OCI-LY3 (cell line): ENCODE results near the gene SOAT1.
"Not testable (repeated sequence)": the region's sequence is repeated elsewhere in the genome, so short reads cannot be mapped to it uniquely, and the experiment has no call there.

Experiments used
- EZH2phosphoT487 ChIP-seq: fragments of 200-600 bp; shearing (Covaris generic); IDR thresholded peaks from 2 replicates; pipeline ENCODE4 v1.6.1; 2018; ENCODE audit warnings: antibody characterized with exemption, mixed run types, low read depth
- TF ChIP-seq, protein P1 (sequence below): fragments of 200-600, 300-600 bp; sonication (generic); IDR thresholded peaks from 2 replicates; pipeline ENCODE4 v1.5.1; 2014; ENCODE audit warnings: antibody characterized with exemption, low read length, low read depth

- TF ChIP-seq, protein P1, sequence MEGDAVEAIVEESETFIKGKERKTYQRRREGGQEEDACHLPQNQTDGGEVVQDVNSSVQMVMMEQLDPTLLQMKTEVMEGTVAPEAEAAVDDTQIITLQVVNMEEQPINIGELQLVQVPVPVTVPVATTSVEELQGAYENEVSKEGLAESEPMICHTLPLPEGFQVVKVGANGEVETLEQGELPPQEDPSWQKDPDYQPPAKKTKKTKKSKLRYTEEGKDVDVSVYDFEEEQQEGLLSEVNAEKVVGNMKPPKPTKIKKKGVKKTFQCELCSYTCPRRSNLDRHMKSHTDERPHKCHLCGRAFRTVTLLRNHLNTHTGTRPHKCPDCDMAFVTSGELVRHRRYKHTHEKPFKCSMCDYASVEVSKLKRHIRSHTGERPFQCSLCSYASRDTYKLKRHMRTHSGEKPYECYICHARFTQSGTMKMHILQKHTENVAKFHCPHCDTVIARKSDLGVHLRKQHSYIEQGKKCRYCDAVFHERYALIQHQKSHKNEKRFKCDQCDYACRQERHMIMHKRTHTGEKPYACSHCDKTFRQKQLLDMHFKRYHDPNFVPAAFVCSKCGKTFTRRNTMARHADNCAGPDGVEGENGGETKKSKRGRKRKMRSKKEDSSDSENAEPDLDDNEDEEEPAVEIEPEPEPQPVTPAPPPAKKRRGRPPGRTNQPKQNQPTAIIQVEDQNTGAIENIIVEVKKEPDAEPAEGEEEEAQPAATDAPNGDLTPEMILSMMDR = not testable (repeated sequence)
- not testable (repeated sequence) for TF ChIP-seq EZH2phosphoT487
Measured at GRCh38 chr1:179361631-179362030, 68.0 kb downstream of the SOAT1 start.
